HepG2 (cell line): ENCODE results near the gene MROH2A. TPM values are rescaled to one million over a fixed set of nuclear protein-coding genes. Genes with fewer than 3 reads are reported as not detected.

Source experiments
- ATAD3A ChIP-seq: sonication (generic); formaldehyde crosslinking; IDR thresholded peaks from 2 replicates; pipeline ENCODE4 v1.4.0; 2020; ENCODE audit warnings: missing genetic modification reagents
- ATM ChIP-seq: fragments of 450-650 bp; IDR thresholded peaks from 2 replicates; pipeline ENCODE4 v1.7.1; 2017; ENCODE audit warnings: mild to moderate bottlenecking, borderline replicate concordance
- CBFB ChIP-seq: sonication (generic); formaldehyde crosslinking; IDR thresholded peaks from 2 replicates; pipeline ENCODE4 v1.4.0; 2020; ENCODE audit warnings: missing genetic modification reagents
- DMTF1 ChIP-seq: sonication (generic); formaldehyde crosslinking; IDR thresholded peaks from 2 replicates; pipeline ENCODE4 v1.4.0; 2020; ENCODE audit warnings: mild to moderate bottlenecking, missing genetic modification reagents
- EP300 ChIP-seq, 3 experiments: sonication (generic) in 1 of 3; formaldehyde crosslinking in 1 of 3; IDR thresholded peaks; 2 replicates each; pipeline versions ENCODE4 v1.5.1 to v1.6.1; 2011 to 2020; ENCODE audit warnings: low read depth in 2 of 3, low read length in 2 of 3, borderline replicate concordance in 1 of 3, improper control_type of control experiment in 1 of 3, mild to moderate bottlenecking in 1 of 3, missing genetic modification reagents in 1 of 3, moderate library complexity in 1 of 3
- IKZF1 ChIP-seq: fragments of 450-650 bp; IDR thresholded peaks from 2 replicates; pipeline ENCODE4 v1.7.1; 2016
- KDM1A ChIP-seq: IDR thresholded peaks from 2 replicates; pipeline ENCODE4 v1.6.1; 2016; ENCODE audit warnings: missing compliant biosample characterization
- MLXIP ChIP-seq: sonication (generic); formaldehyde crosslinking; IDR thresholded peaks from 2 replicates; pipeline ENCODE4 v1.9.0; 2021; ENCODE audit warnings: missing genetic modification reagents, borderline replicate concordance
- NRL ChIP-seq: sonication (generic); formaldehyde crosslinking; IDR thresholded peaks from 2 replicates; pipeline ENCODE4 v1.5.0; 2020; ENCODE audit warnings: missing genetic modification reagents, mild to moderate bottlenecking, moderate library complexity, borderline replicate concordance
- SAFB2 ChIP-seq: sonication (generic); formaldehyde crosslinking; IDR thresholded peaks from 2 replicates; pipeline ENCODE4 v1.5.1; 2020; ENCODE audit warnings: missing genetic modification reagents, low read depth, mild to moderate bottlenecking, borderline replicate concordance
- TARDBP ChIP-seq: sonication (generic); formaldehyde crosslinking; IDR thresholded peaks from 2 replicates; pipeline ENCODE4 v1.8.0; 2022; ENCODE audit warnings: mild to moderate bottlenecking, missing genetic modification reagents
- YEATS4 ChIP-seq: sonication (generic); formaldehyde crosslinking; IDR thresholded peaks from 2 replicates; pipeline ENCODE4 v1.4.0; 2020; ENCODE audit warnings: missing genetic modification reagents, borderline replicate concordance
- ZBTB1 ChIP-seq: sonication (generic); formaldehyde crosslinking; IDR thresholded peaks from 2 replicates; pipeline ENCODE4 v1.4.0; 2020; ENCODE audit warnings: missing genetic modification reagents, borderline replicate concordance
- ZNF180 ChIP-seq: sonication (generic); formaldehyde crosslinking; IDR thresholded peaks from 2 replicates; pipeline ENCODE4 v1.4.0; 2020; ENCODE audit warnings: low read depth, missing genetic modification reagents, borderline replicate concordance
- ZNF234 ChIP-seq: sonication (generic); formaldehyde crosslinking; conservative IDR thresholded peaks from 2 replicates; pipeline ENCODE4 v1.5.1; 2020; ENCODE audit warnings: mild to moderate bottlenecking, missing genetic modification reagents
- ZNF280D ChIP-seq: sonication (generic); formaldehyde crosslinking; IDR thresholded peaks from 2 replicates; pipeline ENCODE4 v1.5.1; 2020; ENCODE audit warnings: mild to moderate bottlenecking, missing genetic modification reagents
- ZNF33A ChIP-seq: sonication (generic); formaldehyde crosslinking; IDR thresholded peaks from 2 replicates; pipeline ENCODE4 v1.5.1; 2020; ENCODE audit warnings: missing genetic modification reagents, mild to moderate bottlenecking, moderate library complexity, borderline replicate concordance
- ZNF343 ChIP-seq: sonication (generic); formaldehyde crosslinking; IDR thresholded peaks from 2 replicates; pipeline ENCODE4 v1.4.0; 2020; ENCODE audit warnings: mild to moderate bottlenecking, missing genetic modification reagents
- ZNF605 ChIP-seq: sonication (generic); formaldehyde crosslinking; IDR thresholded peaks from 2 replicates; pipeline ENCODE4 v1.8.0; 2022; ENCODE audit warnings: mild to moderate bottlenecking, missing genetic modification reagents
- ZSCAN21 ChIP-seq: sonication (generic); formaldehyde crosslinking; IDR thresholded peaks from 2 replicates; pipeline ENCODE4 v1.8.0; 2022; ENCODE audit warnings: mild to moderate bottlenecking, missing genetic modification reagents, moderate library complexity, borderline replicate concordance
- polyA plus RNA-seq, 8 experiments: library from polyadenylated mRNA; depleted of rRNA in 3 of 8; stranded (reverse) in 7 of 8; unstranded in 1 of 8; fragments of >200 nt; fragmentation: Illumina TruSeq in 4 of 8; extraction: Trizol in 4 of 8; gene quantifications; 2 replicates each; pipeline versions ENCODE4 v1.2.1 to v1.2.3, GENCODE V29; 2011 to 2016; ENCODE audit warnings: low read depth in 4 of 8, missing spikeins in 1 of 8, mixed read lengths in 1 of 8; ENCODE audit not compliant: insufficient read depth in 1 of 8
- total RNA-seq, 5 experiments: library from RNA; depleted of rRNA; stranded (reverse); fragments of >200 nt; fragmentation: Illumina TruSeq; extraction: Trizol; gene quantifications; 2 replicates each; pipeline ENCODE4 v1.2.3, GENCODE V29; 2016; ENCODE audit warnings: low read depth in 1 of 5

MROH2A gene
- total and polyA plus RNA-seq, 2 of the 13 experiments (the other 11 are each of a cell fraction or from before 2014, with no cell fraction given), result 0.03 to 0.04 TPM

GRCh38 chr2:233854241-233854981 lies 76.3 kb downstream of the MROH2A start, which contains the start of gene HJURP (continued):
- TF ChIP-seq DMTF1 (CRISPR knock-in tag), result no peak
- TF ChIP-seq CBFB (CRISPR knock-in tag), result peak; percentile 26; the same call in 1 of the 2 replicates
- TF ChIP-seq EP300 (IDR thresholded peaks at IDR 0.05; ENCODE audit: low read depth in 2 of 2, low read length in 2 of 2), result 0 out of 4 replicates have a peak, but pooled peaks of 1 of the 2 experiments have one; percentile 13
- no peak for TF ChIP-seq EP300 (CRISPR knock-in tag; IDR thresholded peaks at IDR 0.05; ENCODE audit: borderline replicate concordance)
- no peak for TF ChIP-seq MLXIP
- peak; percentile 64; the same call in 1 of the 2 replicates for TF ChIP-seq SAFB2
- TF ChIP-seq ZNF180 (CRISPR knock-in tag), result 0 out of 2 replicates have a peak, but pooled peaks have one; percentile 50
- TF ChIP-seq NRL (CRISPR knock-in tag), result peak; percentile 73; the same call in 1 of the 2 replicates
- TF ChIP-seq ZNF33A (CRISPR knock-in tag), result no peak
- no peak for TF ChIP-seq ATM
- peak; percentile 79; the same call in 1 of the 2 replicates for TF ChIP-seq ZSCAN21 (CRISPR knock-in tag)
- TF ChIP-seq YEATS4 (CRISPR knock-in tag), result peak; percentile 94
- peak; percentile 74; the same call in 1 of the 2 replicates for TF ChIP-seq ZNF280D (CRISPR knock-in tag)
- no peak for TF ChIP-seq KDM1A (CRISPR knock-in tag)
- TF ChIP-seq ZNF605 (CRISPR knock-in tag), result peak; percentile 88
- TF ChIP-seq ZNF343 (CRISPR knock-in tag), result no peak
- peak; percentile 84; the same call in 1 of the 2 replicates for TF ChIP-seq TARDBP (CRISPR knock-in tag)
- peak; percentile 74; the same call in 1 of the 2 replicates for TF ChIP-seq ZNF234 (CRISPR knock-in tag)
- no peak for TF ChIP-seq IKZF1
- TF ChIP-seq ATAD3A (CRISPR knock-in tag), result no peak
- TF ChIP-seq ZBTB1 (CRISPR knock-in tag), result 0 out of 2 replicates have a peak, but pooled peaks have one; percentile 35
